PFSK-1 (cell line): Measurements from ENCODE around the gene SOX30.

Source experiments
- FOXP2 ChIP-seq: optimal IDR thresholded peaks from 2 replicates; pipeline ENCODE3; 2011; ENCODE audit warnings: borderline replicate concordance, control low read depth, inconsistent platforms; ENCODE audit not compliant: insufficient read depth; ENCODE audit errors: extremely low read length, extremely low read depth
- POLR2AphosphoS5 ChIP-seq: IDR thresholded peaks from 2 replicates; pipeline ENCODE4 v1.6.1; 2012; ENCODE audit warnings: low read depth, mild to moderate bottlenecking, control low read depth, low read length, moderate library complexity
- REST ChIP-seq, 2 experiments: IDR thresholded peaks; 2 replicates each; pipeline versions ENCODE4 v1.6.1 to v1.8.0; 2011 to 2012; ENCODE audit warnings: low read depth in 2 of 2, low read length in 2 of 2, control low read depth in 1 of 2, inconsistent platforms in 1 of 2, mild to moderate bottlenecking in 1 of 2, moderate library complexity in 1 of 2; ENCODE audit not compliant: insufficient read depth in 1 of 2
- SIN3A ChIP-seq: IDR thresholded peaks from 2 replicates; pipeline ENCODE4 v1.6.1; 2012; ENCODE audit warnings: mild to moderate bottlenecking, low read length, moderate library complexity, borderline replicate concordance; ENCODE audit not compliant: insufficient read depth
- TAF1 ChIP-seq: IDR thresholded peaks from 2 replicates; pipeline ENCODE4 v1.6.1; 2012; ENCODE audit warnings: low read length, control low read depth, borderline replicate concordance; ENCODE audit not compliant: insufficient read depth

Gene SOX30

DNA sequence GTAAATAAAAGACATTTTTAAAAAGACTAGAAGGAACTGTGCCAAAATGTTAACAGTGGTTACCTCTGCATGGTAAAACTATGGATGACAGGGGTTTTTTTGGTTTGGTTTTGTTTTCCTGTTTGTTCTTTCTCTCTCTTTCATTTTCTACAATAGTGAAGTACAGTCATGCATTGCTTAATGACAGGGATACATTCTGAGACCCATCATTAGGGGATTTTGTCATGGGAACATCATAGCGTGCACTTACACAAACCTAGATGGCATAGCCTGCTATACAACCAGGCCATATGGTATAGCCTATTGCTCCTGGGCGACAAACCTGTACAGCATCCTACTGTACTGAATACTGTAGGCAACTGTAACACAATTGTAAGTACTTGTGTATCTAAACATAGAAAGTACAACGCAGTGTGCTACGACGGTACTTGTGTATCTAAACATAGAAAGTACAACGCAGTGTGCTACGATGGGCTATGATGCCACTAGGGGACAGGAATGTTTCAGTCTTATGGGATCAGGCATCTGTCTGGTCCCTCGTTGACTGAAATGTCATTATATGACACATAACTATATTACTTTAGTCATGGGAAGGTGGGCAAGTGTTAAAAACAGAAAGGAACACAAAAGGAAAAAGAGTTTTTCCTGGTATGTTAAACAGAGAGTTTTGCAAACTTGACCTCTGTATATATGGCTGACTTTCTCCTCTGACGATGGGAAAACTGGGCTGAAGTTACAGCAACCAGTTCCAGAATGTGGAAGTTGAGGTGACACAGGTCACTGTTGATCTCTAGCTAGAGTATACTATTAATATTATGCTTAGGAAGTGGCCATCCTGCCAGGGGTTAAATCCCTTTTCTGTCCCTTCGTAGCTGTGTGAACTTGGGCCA lies 69.3 kb downstream of the SOX30 start:
- TF ChIP-seq REST (IDR thresholded peaks at IDR 0.05; ENCODE audit: insufficient read depth in 1 of 2, low read depth in 2 of 2, low read length in 2 of 2) (no peak), POLR2AphosphoS5 (no peak), TAF1 (no peak), FOXP2 (no peak), SIN3A (no peak)

DNA sequence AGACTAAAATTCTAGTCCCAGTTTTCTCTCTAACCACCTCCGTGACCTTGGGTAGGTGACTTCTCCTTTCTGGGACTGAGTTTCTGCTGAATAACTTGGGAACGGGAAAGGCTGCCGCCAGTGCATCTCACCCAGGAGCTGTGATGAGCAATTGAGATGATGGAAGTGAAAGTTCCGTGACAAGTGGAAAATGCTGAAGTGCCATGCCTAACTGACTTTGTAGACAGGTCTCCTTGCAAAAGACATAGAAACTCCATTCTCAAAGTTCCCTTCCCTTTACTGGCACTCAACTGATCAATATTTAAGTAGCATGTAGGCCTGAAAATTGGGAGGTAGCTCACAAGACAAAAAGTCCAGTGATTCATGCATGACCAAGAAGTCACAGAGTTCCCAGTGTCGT lies 70.3 kb downstream of the SOX30 start:
- TF ChIP-seq TAF1 (no peak), POLR2AphosphoS5 (no peak), SIN3A (no peak), REST (IDR thresholded peaks at IDR 0.05; ENCODE audit: insufficient read depth in 1 of 2, low read depth in 2 of 2, low read length in 2 of 2) (no peak), FOXP2 (no peak)

GRCh38 chr5:157578079-157578780 lies 74.0 kb downstream of the SOX30 start:
- no peak for TF ChIP-seq TAF1
- no peak for TF ChIP-seq REST (IDR thresholded peaks at IDR 0.05; ENCODE audit: insufficient read depth in 1 of 2, low read depth in 2 of 2, low read length in 2 of 2)
- TF ChIP-seq FOXP2, result no peak
- no peak for TF ChIP-seq SIN3A
- TF ChIP-seq POLR2AphosphoS5, result no peak

GRCh38 chr5:157576678-157577077 lies 75.6 kb downstream of the SOX30 start:
- TF ChIP-seq TAF1 (no peak), POLR2AphosphoS5 (no peak), FOXP2 (no peak), REST (IDR thresholded peaks at IDR 0.05; ENCODE audit: insufficient read depth in 1 of 2, low read depth in 2 of 2, low read length in 2 of 2) (no peak), SIN3A (no peak)
